GM23248 (cell line): ENCODE measurements around the gene SUPT3H. TPM values are rescaled to one million over a fixed set of nuclear protein-coding genes. Genes with fewer than 3 reads are reported as not detected.
"Not testable (repeated sequence)": the region's sequence is repeated elsewhere in the genome, so short reads cannot be mapped to it uniquely, and the experiment has no call there.

Experiments
- DNase-seq: peaks from one replicate; pipeline ENCODE4 v3.0.0-alpha.2; 2015
- H2AFZ ChIP-seq: fragments of 200-600 bp; sonication (generic); 2 replicates; pipeline ENCODE4 v1.6.1; 2016; ENCODE audit warnings: antibody characterized with exemption
- H3F3A ChIP-seq: fragments of 200-600 bp; sonication (generic); 2 replicates; pipeline ENCODE4 v1.6.1; 2016; ENCODE audit warnings: mild to moderate bottlenecking, antibody characterized with exemption, mixed run types; ENCODE audit not compliant: insufficient read depth
- H3K27ac ChIP-seq: fragments of 200-600 bp; sonication (generic); 2 replicates; pipeline ENCODE4 v1.5.1; 2016; ENCODE audit warnings: mild to moderate bottlenecking
- H3K27me3 ChIP-seq: fragments of 200-600 bp; sonication (generic); replicated peaks from 2 replicates; pipeline ENCODE4 v1.6.1; 2016; ENCODE audit warnings: mild to moderate bottlenecking; ENCODE audit not compliant: insufficient read depth
- H3K36me3 ChIP-seq: fragments of 200-600 bp; sonication (generic); 2 replicates; pipeline ENCODE4 v1.6.1; 2016; ENCODE audit warnings: low read depth, mild to moderate bottlenecking
- H3K4me1 ChIP-seq: fragments of 200-600 bp; sonication (generic); 2 replicates; pipeline ENCODE4 v1.6.1; 2016; ENCODE audit warnings: mild to moderate bottlenecking; ENCODE audit not compliant: insufficient read depth
- H3K4me2 ChIP-seq: fragments of 200-600 bp; sonication (generic); one replicate; pipeline ENCODE4 v1.6.1; 2016; ENCODE audit warnings: mild to moderate bottlenecking; ENCODE audit not compliant: unreplicated experiment
- H3K4me3 ChIP-seq: fragments of 200-600 bp; sonication (generic); 2 replicates; pipeline ENCODE4 v1.5.1; 2016; ENCODE audit warnings: mild to moderate bottlenecking
- H3K79me2 ChIP-seq: fragments of 200-600 bp; sonication (generic); 2 replicates; pipeline ENCODE4 v1.6.1; 2016; ENCODE audit warnings: mild to moderate bottlenecking; ENCODE audit not compliant: insufficient read depth
- H3K9ac ChIP-seq: fragments of 200-600 bp; sonication (generic); 2 replicates; pipeline ENCODE4 v1.6.1; 2016; ENCODE audit warnings: mild to moderate bottlenecking
- H3K9me2 ChIP-seq: fragments of 200-600 bp; sonication (generic); 2 replicates; pipeline ENCODE4 v1.6.1; 2016; ENCODE audit warnings: mixed run types, mild to moderate bottlenecking, moderate library complexity; ENCODE audit not compliant: insufficient read depth
- H3K9me3 ChIP-seq: fragments of 200-600 bp; sonication (generic); one replicate; pipeline ENCODE4 v1.6.1; 2017; ENCODE audit warnings: low read depth
- H4K20me1 ChIP-seq: fragments of 200-600 bp; sonication (generic); 2 replicates; pipeline ENCODE4 v1.6.0; 2016; ENCODE audit not compliant: insufficient read depth
- EZH2 ChIP-seq: fragments of 200-600 bp; sonication (generic); IDR thresholded peaks from 2 replicates; pipeline ENCODE4 v1.6.1; 2018; ENCODE audit warnings: antibody characterized with exemption, mild to moderate bottlenecking; ENCODE audit not compliant: insufficient read depth, poor library complexity, severe bottlenecking
- EZH2phosphoT487 ChIP-seq: fragments of 200-600 bp; sonication (generic); IDR thresholded peaks from 2 replicates; pipeline ENCODE4 v1.6.1; 2018; ENCODE audit warnings: antibody characterized with exemption, moderate library complexity, mild to moderate bottlenecking, low read depth; ENCODE audit not compliant: insufficient read depth
- WGBS, 2 experiments: methylation state at CpG; one replicate each; pipeline ENCODE4 v1.1.6; 2015 to 2017; ENCODE audit warnings: low lambda C conversion rate in 2 of 2, low coverage in 1 of 2; ENCODE audit errors: missing lambda C conversion rate in 2 of 2; 5-methylcytosine and 5-hydroxymethylcytosine counted together
- in situ Hi-C: fragments of 300-500 bp; cut with MboI; formaldehyde crosslinking; loops from 2 replicates; pipeline ENCODE4 v1.15.0; 2020
- polyA plus RNA-seq: library from polyadenylated mRNA; unstranded; fragments of >200 nt; fragmentation: Nextera tagmentation; extraction: Ambion mirVana; gene quantifications from 2 replicates; pipeline ENCODE4 v1.2.1, GENCODE V29; 2016
- total RNA-seq: library from RNA; depleted of rRNA; stranded (reverse); fragments of >200 nt; shearing (Covaris generic); gene quantifications from 2 replicates; pipeline ENCODE4 v1.2.3, GENCODE V29; 2014

Gene SUPT3H
- total and polyA plus RNA-seq, 2 experiments from 2014 or later, result 9.3 to 12.4 TPM

- DNase-seq, result peak; percentile 52
- Histone ChIP-seq H3K9me3 (no peaks in the 10 kb centered on the region), H2AFZ (no peak overlapping the region), H4K20me1 (no peaks in the 10 kb centered on the region), H3K9ac (no peak overlapping the region), H3K27ac (no peak overlapping the region), H3K27me3 (no peaks in the 10 kb centered on the region), H3K36me3 (no peaks in the 10 kb centered on the region), H3K4me1 (peaks cover 8% of the 10 kb centered on the region; the same call in 1 of the 2 replicates), H3K4me3 (no peak overlapping the region), H3K4me2 (no peak overlapping the region), H3K9me2 (no peaks in the 10 kb centered on the region), H3F3A (no peaks in the 10 kb centered on the region), H3K79me2 (no peaks in the 10 kb centered on the region)
- no peak for TF ChIP-seq EZH2phosphoT487
- no peak for TF ChIP-seq EZH2
- 35 to 46% methylated on average over 10 of the region's 10 CpGs for WGBS, 2 experiments
- in situ Hi-C loops, result no loop called here
Observed at GRCh38 chr6:44898296-44898930, 479.3 kb downstream of the SUPT3H start.

- Histone ChIP-seq H3K4me1 (peaks cover 8% of the 10 kb centered on the region; the same call in 1 of the 2 replicates), H3K79me2 (no peaks in the 10 kb centered on the region), H3K27ac (no peak overlapping the region), H3K9ac (no peak overlapping the region), H3K4me2 (no peak overlapping the region), H3K36me3 (no peaks in the 10 kb centered on the region), H3K27me3 (no peaks in the 10 kb centered on the region), H3F3A (no peaks in the 10 kb centered on the region), H2AFZ (no peak overlapping the region), H3K9me2 (no peaks in the 10 kb centered on the region), H3K4me3 (no peak overlapping the region), H3K9me3 (no peaks in the 10 kb centered on the region), H4K20me1 (no peaks in the 10 kb centered on the region)
- in situ Hi-C loops, result no loop called here
- DNase-seq, result peak; percentile 2
- TF ChIP-seq EZH2, result no peak
- TF ChIP-seq EZH2phosphoT487, result no peak
Observed at GRCh38 chr6:44897316-44897715, 480.4 kb downstream of the SUPT3H start.

- no peak for TF ChIP-seq EZH2
- TF ChIP-seq EZH2phosphoT487, result no peak
- in situ Hi-C loops, result no loop called here
Observed at GRCh38 chr6:44896701-44897100, 481.0 kb downstream of the SUPT3H start.

GRCh38 chr6:44892579-44892978 lies 485.2 kb downstream of the SUPT3H start:
- no peaks in the 10 kb centered on the region for H3F3A ChIP-seq
- no peaks in the 10 kb centered on the region for H3K9me3 ChIP-seq
- H3K4me2 ChIP-seq, result no peak overlapping the region
- no peak overlapping the region for H3K27ac ChIP-seq
- H4K20me1 ChIP-seq, result no peaks in the 10 kb centered on the region
- no peak for TF ChIP-seq EZH2phosphoT487
- no peak for TF ChIP-seq EZH2
- H3K9ac ChIP-seq, result no peak overlapping the region
- no peaks in the 10 kb centered on the region for H3K79me2 ChIP-seq
- H3K4me3 ChIP-seq, result no peak overlapping the region
- DNase-seq, result no peak
- in situ Hi-C loops, result no loop called here
- H3K36me3 ChIP-seq, result no peaks in the 10 kb centered on the region
- no peaks in the 10 kb centered on the region for H3K27me3 ChIP-seq
- H3K9me2 ChIP-seq, result no peaks in the 10 kb centered on the region
- no peaks in the 10 kb centered on the region for H3K4me1 ChIP-seq
- no peak overlapping the region for H2AFZ ChIP-seq

More at GRCh38 chr6:44896701-44897100, 481.0 kb downstream of the SUPT3H start:
- H3F3A ChIP-seq, result no peaks in the 10 kb centered on the region
- H2AFZ ChIP-seq, result no peak overlapping the region
- no peaks in the 10 kb centered on the region for H4K20me1 ChIP-seq
- 81 to 86% methylated on average over 4 of the region's 4 CpGs for WGBS, 2 experiments
- no peak overlapping the region for H3K27ac ChIP-seq
- no peaks in the 10 kb centered on the region for H3K9me3 ChIP-seq
- H3K4me3 ChIP-seq, result no peak overlapping the region
- H3K79me2 ChIP-seq, result no peaks in the 10 kb centered on the region
- H3K9me2 ChIP-seq, result no peaks in the 10 kb centered on the region
- H3K9ac ChIP-seq, result no peak overlapping the region
- no peaks in the 10 kb centered on the region for H3K27me3 ChIP-seq
- no peak for DNase-seq
- H3K4me1 ChIP-seq, result peaks cover 8% of the 10 kb centered on the region; the same call in 1 of the 2 replicates
- H3K4me2 ChIP-seq, result no peak overlapping the region
- H3K36me3 ChIP-seq, result no peaks in the 10 kb centered on the region

DNA sequence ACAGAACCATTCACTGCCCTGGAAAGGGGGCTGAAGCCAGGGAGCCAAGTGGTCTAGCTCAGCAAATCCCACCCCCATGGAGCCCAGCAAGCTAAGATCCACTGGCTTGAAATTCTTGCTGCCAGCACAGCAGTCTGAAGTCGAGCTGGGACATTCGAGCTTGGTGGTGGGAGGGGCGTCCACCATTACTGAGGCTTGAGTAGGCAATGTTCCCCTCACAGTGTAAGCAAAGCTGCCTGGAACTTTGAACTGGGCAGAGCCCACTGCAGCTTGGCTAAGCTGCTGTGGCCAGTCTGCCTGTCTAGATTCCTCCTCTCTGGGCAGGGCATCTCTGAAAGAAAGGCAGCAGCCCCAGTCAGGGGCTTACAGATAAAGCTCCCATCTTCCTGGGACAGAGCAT lies 498.7 kb downstream of the SUPT3H start:
- H3F3A ChIP-seq, H3K27ac ChIP-seq, in situ Hi-C loops, H3K9ac ChIP-seq, DNase-seq, H3K4me1 ChIP-seq, H3K9me2 ChIP-seq, H3K9me3 ChIP-seq, H3K4me2 ChIP-seq, H3K4me3 ChIP-seq, H3K27me3 ChIP-seq, H3K36me3 ChIP-seq, H4K20me1 ChIP-seq, H2AFZ ChIP-seq, H3K79me2 ChIP-seq: not testable (repeated sequence)
- WGBS, 2 experiments, result 50 to 81% methylated on average over 3 of the region's 3 CpGs

- H3K79me2 ChIP-seq, in situ Hi-C loops, H3K36me3 ChIP-seq, H3K4me1 ChIP-seq, H4K20me1 ChIP-seq, H3K9me2 ChIP-seq, DNase-seq, H3K4me2 ChIP-seq, H3K27ac ChIP-seq, H3K27me3 ChIP-seq, H3K4me3 ChIP-seq, H3F3A ChIP-seq, H3K9ac ChIP-seq, H2AFZ ChIP-seq, H3K9me3 ChIP-seq: not testable (repeated sequence)
Observed at GRCh38 chr6:44876638-44877037, 501.1 kb downstream of the SUPT3H start.
